ENCODE measurements around the gene ZNF724. TPM values are rescaled to one million over a fixed set of nuclear protein-coding genes. Genes with fewer than 3 reads are reported as not detected.
"Not testable (repeated sequence)": the region's sequence is repeated elsewhere in the genome, so short reads cannot be mapped to it uniquely, and the experiment has no call there.

The ZNF724 gene
- total RNA-seq = 1 to 10 TPM in 1 of 2 donors, under 1 TPM in 1; 0.73 to 6.2 TPM

GRCh38 chr19:23249911-23250649 is at the start of gene ZNF724:
Gene ZNF724 (minus strand): TSS chr19:23250394. CDS start chr19:23250242, 152 bp downstream.
- Histone ChIP-seq H3K4me3 (peak within 1 kb of the TSS; percentile 33 to 46), H3K4me1 (replicated peaks) (no peaks in the 10 kb centered on the region), H3K9me3 (no peaks in the 10 kb centered on the region), H3K36me3 (no peaks in the 10 kb centered on the region), H3K27ac (peak within 1 kb of the TSS; percentile 48 to 63), H3K27me3 (replicated peaks; ENCODE audit: insufficient read depth) (no peaks in the 10 kb centered on the region)
- under 1% methylated on average over 30 of the region's 32 CpGs for WGBS
- DNase-seq (ENCODE audit: low spot score) = peak; percentile 94
- intact Hi-C loops (cut with DNase I) = no loop called here
- TF ChIP-seq POLR2AphosphoS5 (IDR thresholded peaks at IDR 0.05) (peak; percentile 89), CTCF (IDR thresholded peaks at IDR 0.05) (no peak), POLR2A (IDR thresholded peaks at IDR 0.05) (no peak)

GRCh38 chr19:23294141-23294540 is 43.9 kb upstream of the ZNF724 start:
- H3K4me1 ChIP-seq (replicated peaks) = no peaks in the 10 kb centered on the region
- TF ChIP-seq CTCF (IDR thresholded peaks at IDR 0.05) (no peak), POLR2A (IDR thresholded peaks at IDR 0.05) (no peak)
- H3K9me3 ChIP-seq = no peaks in the 10 kb centered on the region
- WGBS = 82% methylated on average over 4 of the region's 4 CpGs
- DNase-seq (ENCODE audit: low spot score) = no peak
- no peaks in the 10 kb centered on the region for H3K27me3 ChIP-seq (replicated peaks; ENCODE audit: insufficient read depth)
- H3K36me3 ChIP-seq = no peaks in the 10 kb centered on the region
- intact Hi-C loops (cut with DNase I) = no loop called here
- H3K4me3 ChIP-seq = no peak overlapping the region
- no peak overlapping the region for H3K27ac ChIP-seq

- H3K4me1 ChIP-seq (replicated peaks); H3K27ac ChIP-seq; H3K4me3 ChIP-seq; H3K27me3 ChIP-seq (replicated peaks; ENCODE audit: insufficient read depth); H3K36me3 ChIP-seq; H3K9me3 ChIP-seq; DNase-seq (ENCODE audit: low spot score); intact Hi-C loops (cut with DNase I): not testable (repeated sequence)
- WGBS = 93% methylated on average over 26 of the region's 26 CpGs
Observed at GRCh38 chr19:23289966-23290365, 39.8 kb upstream of the ZNF724 start.

- 92% methylated on average over 3 of the region's 3 CpGs for WGBS
- Histone ChIP-seq H3K9me3 (no peaks in the 10 kb centered on the region), H3K4me1 (replicated peaks) (no peaks in the 10 kb centered on the region), H3K36me3 (no peaks in the 10 kb centered on the region), H3K27me3 (replicated peaks; ENCODE audit: insufficient read depth) (no peaks in the 10 kb centered on the region), H3K4me3 (no peak overlapping the region), H3K27ac (no peak overlapping the region)
- TF ChIP-seq POLR2AphosphoS5 (IDR thresholded peaks at IDR 0.05) (no peak), CTCF (IDR thresholded peaks at IDR 0.05) (no peak), POLR2A (IDR thresholded peaks at IDR 0.05) (no peak)
- intact Hi-C loops (cut with DNase I) = no loop called here
- no peak for DNase-seq (ENCODE audit: low spot score)
Observed at GRCh38 chr19:23287620-23288019, 37.4 kb upstream of the ZNF724 start.

GRCh38 chr19:23286477-23286876 is 36.3 kb upstream of the ZNF724 start:
- no peak overlapping the region for H3K4me3 ChIP-seq
- no peak overlapping the region for H3K27ac ChIP-seq
- intact Hi-C loops (cut with DNase I) = no loop called here
- 85% methylated on average over 2 of the region's 2 CpGs for WGBS
- H3K9me3 ChIP-seq = no peaks in the 10 kb centered on the region
- TF ChIP-seq CTCF (IDR thresholded peaks at IDR 0.05) (no peak), POLR2A (IDR thresholded peaks at IDR 0.05) (no peak)
- no peak for DNase-seq (ENCODE audit: low spot score)
- no peaks in the 10 kb centered on the region for H3K4me1 ChIP-seq (replicated peaks)
- no peaks in the 10 kb centered on the region for H3K36me3 ChIP-seq
- no peaks in the 10 kb centered on the region for H3K27me3 ChIP-seq (replicated peaks; ENCODE audit: insufficient read depth)

Measured in prostate gland (tissue), 2 donors.